Activated B cell treated with CpG ODN at 0.5 μM for 24 hours (primary cell): ENCODE data around the gene PKIB. TPM values are rescaled to one million over a fixed set of nuclear protein-coding genes. Genes with fewer than 3 reads are reported as not detected.

Experiments
- ATAC-seq: fragments of 200-7000 bp; cut with Tn5 transposase; one replicate; pipeline ENCODE4 v1.10.0; 2021; ENCODE audit warnings: low read depth, mild to moderate bottlenecking, moderate library complexity
- CTCF ChIA-PET: fragments of 350-600 bp; sonication (Branson Sonifier 250); formaldehyde crosslinking; loops from one replicate; lab custom pipeline; 2021; ENCODE audit warnings: antibody characterized with exemption; lab: Charles Lee
- POLR2A ChIA-PET: fragments of 350-600 bp; sonication (Branson Sonifier 250); formaldehyde crosslinking; loops from one replicate; lab custom pipeline; 2021; ENCODE audit warnings: antibody characterized with exemption; lab: Charles Lee
- DNase-seq: peaks from one replicate; pipeline ENCODE4 v3.0.0; 2022
- H3K27ac Mint-ChIP-seq: one replicate; pipeline ENCODE4 v1.8.0; 2020; ENCODE audit warnings: mixed read lengths
- H3K27me3 Mint-ChIP-seq: one replicate; pipeline ENCODE4 v1.8.0; 2021; ENCODE audit warnings: mixed read lengths
- H3K36me3 Mint-ChIP-seq: one replicate; pipeline ENCODE4 v1.8.0; 2021; ENCODE audit warnings: low read depth, mixed read lengths
- H3K4me1 Mint-ChIP-seq: one replicate; pipeline ENCODE4 v1.8.0; 2021; ENCODE audit warnings: mixed read lengths
- H3K4me3 Mint-ChIP-seq: one replicate; pipeline ENCODE4 v1.8.0; 2020; ENCODE audit warnings: mild to moderate bottlenecking, mixed read lengths
- H3K9me3 Mint-ChIP-seq: one replicate; pipeline ENCODE4 v1.8.0; 2020; ENCODE audit warnings: mixed read lengths
- CTCF ChIP-seq: fragments of 200-600 bp; IDR thresholded peaks from one replicate; pipeline ENCODE4 v1.8.0; 2022; ENCODE audit warnings: antibody characterized with exemption, mild to moderate bottlenecking
- intact Hi-C: fragments of 100-400 bp; cut with micrococcal nuclease; formaldehyde crosslinking; loops from one replicate; pipeline ENCODE4 v1.15.1; 2024
- total RNA-seq: library from RNA; stranded (reverse); gene quantifications from 2 replicates; pipeline ENCODE4 v1.2.3, GENCODE V29; 2022

The PKIB gene
- total RNA-seq, 1 donor from 2014 or later: 1.2 TPM

- intact Hi-C loops: no loop called here
- no peak for TF ChIP-seq CTCF
- no peaks in the 10 kb centered on the region for H3K36me3 Mint-ChIP-seq
- ChIA-PET POLR2A (no interaction called here), CTCF (no interaction called here)
- ATAC-seq: no peak
- no peak for DNase-seq
- H3K27me3 Mint-ChIP-seq: no peaks in the 10 kb centered on the region
- H3K27ac Mint-ChIP-seq: no peak overlapping the region
- H3K4me3 Mint-ChIP-seq: no peak overlapping the region
- H3K9me3 Mint-ChIP-seq: no peaks in the 10 kb centered on the region
- H3K4me1 Mint-ChIP-seq: no peaks in the 10 kb centered on the region
Observed at GRCh38 chr6:122650403-122650802, 40.2 kb downstream of the PKIB start.

GRCh38 chr6:122651031-122651430 is 40.8 kb downstream of the PKIB start:
- POLR2A ChIA-PET: no interaction called here
- Mint-ChIP-seq H3K36me3 (no peaks in the 10 kb centered on the region), H3K9me3 (no peaks in the 10 kb centered on the region), H3K27ac (no peak overlapping the region), H3K4me1 (no peaks in the 10 kb centered on the region), H3K4me3 (no peak overlapping the region), H3K27me3 (no peaks in the 10 kb centered on the region)
- CTCF ChIA-PET: no interaction called here
- DNase-seq (no peak), ATAC-seq (no peak)
- intact Hi-C loops: loop anchor here (1.0 kb wide), 1 partner anchor 48 kb away; no protein-coding TSS in a partner anchor
- no peak for TF ChIP-seq CTCF

- no peak overlapping the region for H3K27ac Mint-ChIP-seq
- no peaks in the 10 kb centered on the region for H3K27me3 Mint-ChIP-seq
- TF ChIP-seq CTCF: no peak
- DNase-seq (no peak), ATAC-seq (no peak)
- H3K4me3 Mint-ChIP-seq: no peak overlapping the region
- ChIA-PET CTCF (no interaction called here), POLR2A (no interaction called here)
- no peaks in the 10 kb centered on the region for H3K9me3 Mint-ChIP-seq
- intact Hi-C loops: loop anchor here (1.0 kb wide), 1 partner anchor 48 kb away; no protein-coding TSS in a partner anchor
- no peaks in the 10 kb centered on the region for H3K36me3 Mint-ChIP-seq
- no peaks in the 10 kb centered on the region for H3K4me1 Mint-ChIP-seq
Observed at GRCh38 chr6:122651604-122652003, 41.4 kb downstream of the PKIB start.

- intact Hi-C loops: no loop called here
- no peak for ATAC-seq
- no peaks in the 10 kb centered on the region for H3K4me1 Mint-ChIP-seq
- no peak for DNase-seq
- ChIA-PET CTCF (no interaction called here), POLR2A (no interaction called here)
- no peak overlapping the region for H3K27ac Mint-ChIP-seq
- H3K27me3 Mint-ChIP-seq: no peaks in the 10 kb centered on the region
- no peaks in the 10 kb centered on the region for H3K9me3 Mint-ChIP-seq
- no peak overlapping the region for H3K4me3 Mint-ChIP-seq
- H3K36me3 Mint-ChIP-seq: no peaks in the 10 kb centered on the region
- no peak for TF ChIP-seq CTCF
Observed at GRCh38 chr6:122652431-122652830, 42.2 kb downstream of the PKIB start.

GRCh38 chr6:122653094-122653493 is 42.9 kb downstream of the PKIB start:
- H3K4me1 Mint-ChIP-seq: no peaks in the 10 kb centered on the region
- intact Hi-C loops: no loop called here
- no peaks in the 10 kb centered on the region for H3K27me3 Mint-ChIP-seq
- H3K4me3 Mint-ChIP-seq: no peak overlapping the region
- no peaks in the 10 kb centered on the region for H3K36me3 Mint-ChIP-seq
- ChIA-PET POLR2A (no interaction called here), CTCF (no interaction called here)
- no peak for TF ChIP-seq CTCF
- ATAC-seq (no peak), DNase-seq (no peak)
- H3K27ac Mint-ChIP-seq: no peak overlapping the region
- no peaks in the 10 kb centered on the region for H3K9me3 Mint-ChIP-seq
